Activated CD8-positive, alpha-beta memory T cell treated with anti-CD3 and anti-CD28 coated beads for 4 hours (primary cell): ENCODE measurements around the gene CCDC159.
A peak's percentile ranks its signal among the peaks of the same experiment; 100 is the strongest.
"Not testable (repeated sequence)": the region's sequence is repeated elsewhere in the genome, so short reads cannot be mapped to it uniquely, and the experiment has no call there.

ENCODE experiments used
- DNase-seq, 2 donors: peaks; one replicate each; pipeline ENCODE4 v3.0.0-alpha.2; 2020; ENCODE audit warnings: low read depth in 2 of 2

CCDC159 gene

DNA sequence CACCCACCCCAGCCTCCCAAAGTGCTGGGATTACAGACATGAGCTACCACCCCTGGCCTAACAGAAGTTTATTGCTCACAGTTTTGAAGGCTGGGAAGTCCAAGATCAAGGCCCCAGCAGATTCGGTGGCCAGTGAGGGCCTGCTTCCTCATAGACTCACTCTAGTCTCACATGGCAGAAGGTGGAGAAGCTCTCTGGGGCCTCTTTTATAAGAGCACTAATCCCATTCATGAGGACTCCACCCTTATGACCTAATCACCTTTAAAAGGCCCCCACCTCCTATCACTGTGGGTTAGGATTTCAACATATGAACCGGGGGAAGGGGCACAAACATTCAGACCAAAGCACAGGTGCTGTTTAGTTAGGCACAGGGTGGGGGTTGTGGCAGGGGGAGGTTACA is 21.2 kb downstream of the CCDC159 start:
- DNase-seq = no peak

GRCh38 chr19:11370744-11371143 is 24.4 kb downstream of the CCDC159 start:
- no peak for DNase-seq

DNA sequence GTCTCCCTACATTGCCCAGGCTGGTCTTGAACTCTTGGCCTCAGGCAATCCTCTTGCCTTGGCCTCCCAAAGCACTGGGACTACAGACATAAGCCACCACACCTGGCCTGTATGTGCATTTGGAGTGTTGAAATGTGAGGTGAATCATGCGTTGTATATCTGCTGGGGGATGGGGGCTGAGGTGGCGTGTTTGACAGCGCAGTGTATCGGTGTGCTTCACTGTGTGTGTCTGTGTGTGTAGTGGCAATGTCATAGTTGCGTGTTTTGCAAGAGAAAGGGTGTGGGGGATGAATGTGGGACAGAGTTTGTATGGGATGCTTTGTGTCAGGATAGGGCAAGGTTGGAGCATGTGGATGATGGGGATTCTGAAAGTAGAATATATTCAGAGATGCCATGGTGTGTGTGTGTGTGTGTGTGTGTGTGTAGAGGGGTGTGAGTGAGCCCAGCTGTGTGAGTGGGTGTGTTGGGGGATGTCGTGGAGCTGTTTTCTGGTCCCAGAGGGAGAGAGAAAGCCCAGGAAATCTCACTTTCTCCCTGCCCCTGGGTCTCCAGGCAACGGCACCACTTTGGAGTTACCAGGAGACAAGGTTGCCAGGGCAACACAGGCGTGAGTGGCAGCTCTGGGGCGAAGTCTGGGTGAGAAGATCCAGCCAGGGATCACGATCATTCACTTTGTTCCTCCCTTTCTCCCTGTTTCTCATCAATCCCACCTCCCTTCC is 27.0 kb downstream of the CCDC159 start:
- DNase-seq = no peak

DNA sequence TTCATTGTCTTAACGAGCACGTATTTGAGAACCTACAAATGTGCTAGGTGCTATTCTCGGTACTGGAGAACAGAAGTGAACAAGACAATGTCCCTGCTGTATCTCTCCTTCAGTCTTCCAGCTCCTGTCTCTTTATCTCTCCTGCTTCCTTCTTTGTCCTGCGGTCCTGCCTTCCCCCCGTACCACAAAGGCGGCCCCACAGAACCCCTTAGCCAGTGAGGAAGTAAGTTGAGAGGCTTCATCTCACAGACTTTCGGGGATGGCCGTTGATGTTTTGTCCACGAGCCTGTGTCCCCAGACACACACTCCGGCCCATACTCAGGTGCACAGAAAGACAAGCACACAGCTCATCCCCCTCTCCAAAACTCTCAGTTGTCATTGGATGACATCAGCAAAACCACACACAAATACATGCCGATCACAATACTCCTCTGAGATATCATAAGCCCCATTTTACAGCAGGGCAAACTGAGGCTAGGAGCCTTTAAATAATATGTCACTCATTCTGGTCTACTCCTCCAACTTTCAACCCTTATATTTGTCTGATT is 27.6 kb downstream of the CCDC159 start:
- DNase-seq = no peak

DNA sequence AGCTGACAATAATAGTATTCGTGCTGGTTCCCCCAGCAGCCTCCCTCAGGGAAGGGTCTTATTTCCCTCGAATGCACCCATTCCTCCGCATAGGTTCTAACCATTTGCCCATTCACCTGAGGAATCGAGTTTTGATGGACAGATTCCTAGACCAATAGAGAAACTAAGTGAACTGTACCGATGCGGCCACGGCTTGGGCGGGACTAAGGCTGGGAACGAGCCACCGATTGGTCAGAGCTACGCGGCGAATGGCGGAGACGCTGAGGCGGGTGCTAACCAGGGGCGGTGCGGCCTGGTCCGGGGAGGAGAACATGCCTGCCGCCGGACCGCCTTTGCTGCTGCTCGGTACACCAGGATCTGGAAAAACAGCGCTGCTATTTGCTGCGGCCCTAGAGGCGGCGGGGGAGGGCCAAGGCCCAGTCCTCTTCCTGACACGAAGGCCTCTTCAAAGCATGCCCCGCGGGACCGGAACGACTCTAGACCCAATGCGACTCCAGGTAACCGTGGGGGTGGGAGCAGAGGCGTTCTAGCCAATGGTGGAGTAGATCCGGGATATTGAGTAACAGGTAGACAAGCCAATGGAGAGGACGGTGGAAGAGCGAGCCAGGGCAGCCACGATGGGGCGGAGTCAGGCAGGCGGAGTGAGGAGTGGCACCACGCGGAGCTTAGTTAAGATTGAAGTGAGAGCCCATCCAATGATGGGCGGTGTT is 28.3 kb downstream of the CCDC159 start, which contains the start of gene SWSAP1:
TSS of gene SWSAP1 (plus strand) at position 234 of the 710 bp plus-strand sequence. CDS start at position 249, 15 bp downstream.
- peak; percentile 89 to 95 for DNase-seq

DNA sequence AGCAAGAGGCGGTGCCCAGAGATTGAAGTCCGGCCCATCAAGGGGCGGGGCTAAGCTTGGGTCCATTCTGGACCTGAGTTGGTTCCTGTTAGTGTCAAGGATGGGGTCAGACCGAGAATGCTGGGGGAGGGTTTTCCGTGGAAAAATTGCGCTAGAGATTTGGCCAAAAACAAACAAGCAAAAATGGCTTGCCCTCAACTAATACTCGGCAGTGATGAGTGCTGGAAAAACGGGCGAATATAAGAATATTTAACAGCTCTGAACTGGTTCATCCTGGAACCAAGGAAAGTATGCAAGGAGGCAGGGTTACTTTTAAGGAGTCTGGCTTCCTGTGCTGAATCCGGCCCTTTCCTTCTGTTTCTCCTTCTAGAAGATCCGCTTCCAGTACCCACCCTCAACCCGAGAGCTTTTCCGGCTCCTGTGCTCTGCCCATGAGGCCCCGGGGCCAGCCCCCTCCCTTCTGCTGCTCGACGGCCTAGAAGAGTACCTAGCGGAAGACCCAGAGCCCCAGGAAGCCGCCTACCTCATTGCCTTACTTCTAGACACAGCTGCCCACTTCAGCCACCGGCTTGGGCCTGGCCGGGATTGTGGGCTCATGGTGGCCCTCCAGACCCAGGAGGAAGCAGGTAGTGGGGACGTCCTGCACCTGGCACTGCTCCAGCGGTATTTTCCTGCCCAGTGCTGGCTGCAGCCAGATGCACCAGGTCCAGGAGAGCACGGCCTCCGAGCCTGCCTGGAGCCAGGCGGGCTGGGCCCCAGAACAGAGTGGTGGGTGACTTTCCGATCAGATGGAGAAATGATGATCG is 29.0 kb downstream of the CCDC159 start:
- peak; percentile 35 to 51 for DNase-seq

DNA sequence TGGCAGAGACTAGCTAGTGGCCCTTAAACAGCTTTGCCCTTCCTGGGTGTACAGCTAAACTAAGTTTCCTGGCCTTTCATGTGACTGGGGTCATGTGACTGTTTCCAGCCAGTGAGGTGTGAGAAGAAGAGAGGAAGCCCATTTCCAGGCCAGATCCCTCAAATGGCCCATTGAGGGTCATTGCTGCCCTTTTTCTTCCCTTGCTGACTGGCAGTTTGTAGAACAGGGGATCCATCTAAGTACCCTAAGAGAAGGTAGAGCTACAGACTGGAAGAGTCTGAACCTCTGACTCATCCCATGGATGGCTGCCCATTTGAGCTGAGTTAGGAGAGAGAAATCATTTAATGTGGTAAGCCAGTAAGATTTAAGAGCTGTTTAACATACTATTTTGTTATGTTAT is 30.9 kb downstream of the CCDC159 start:
- no peak for DNase-seq

DNA sequence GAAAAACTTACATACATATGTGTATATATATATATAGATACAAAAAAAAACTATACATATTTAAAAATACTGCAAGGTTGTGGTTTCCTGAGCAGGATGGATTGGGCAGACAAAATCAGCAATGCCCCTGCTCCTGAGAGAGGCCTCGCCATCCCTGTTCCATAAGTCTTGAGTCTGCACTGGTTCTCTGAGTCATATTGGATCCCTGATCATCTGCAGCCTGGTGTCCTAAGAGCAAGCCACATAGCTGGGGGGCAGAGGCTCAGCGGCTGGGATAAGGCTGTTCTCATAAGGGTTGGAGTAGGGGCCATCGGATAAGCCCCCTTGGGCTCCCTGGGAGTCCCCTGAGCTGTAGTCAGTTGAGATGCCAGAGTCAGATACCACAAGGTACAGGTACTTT is 31.4 kb downstream of the CCDC159 start:
- DNase-seq = no peak

GRCh38 chr19:11378319-11379189 is 32.2 kb downstream of the CCDC159 start:
- DNase-seq = no peak

DNA sequence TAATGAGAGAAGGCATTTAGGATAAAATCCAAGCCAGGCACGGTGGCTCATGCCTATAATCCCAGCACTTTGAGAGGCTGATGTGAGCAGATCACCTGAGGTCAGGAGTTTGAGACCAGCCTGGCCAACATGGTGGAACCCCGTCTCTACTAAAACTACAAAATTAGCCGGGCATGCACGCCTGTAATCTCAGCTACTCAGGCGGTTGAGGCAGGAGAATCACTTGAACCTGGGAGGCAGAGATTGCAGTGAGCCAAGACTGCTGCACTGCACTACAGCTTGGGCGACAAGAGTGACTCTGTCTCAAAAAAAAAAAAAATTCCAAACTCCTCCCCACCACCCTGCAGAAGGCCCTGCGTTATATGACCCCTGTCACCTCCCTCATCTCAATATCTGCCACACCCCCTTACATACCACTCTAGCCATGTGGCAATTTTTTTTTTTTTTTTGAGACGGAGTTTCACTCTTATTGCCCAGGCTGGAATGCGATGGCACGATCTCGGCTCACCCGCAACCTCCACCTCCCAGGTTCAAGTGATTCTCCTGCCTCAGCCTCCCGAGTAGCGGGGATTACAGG is 33.0 kb downstream of the CCDC159 start:
- not testable (repeated sequence) for DNase-seq

- DNase-seq = no peak
Measured at GRCh38 chr19:11379857-11380350, 33.6 kb downstream of the CCDC159 start.

DNA sequence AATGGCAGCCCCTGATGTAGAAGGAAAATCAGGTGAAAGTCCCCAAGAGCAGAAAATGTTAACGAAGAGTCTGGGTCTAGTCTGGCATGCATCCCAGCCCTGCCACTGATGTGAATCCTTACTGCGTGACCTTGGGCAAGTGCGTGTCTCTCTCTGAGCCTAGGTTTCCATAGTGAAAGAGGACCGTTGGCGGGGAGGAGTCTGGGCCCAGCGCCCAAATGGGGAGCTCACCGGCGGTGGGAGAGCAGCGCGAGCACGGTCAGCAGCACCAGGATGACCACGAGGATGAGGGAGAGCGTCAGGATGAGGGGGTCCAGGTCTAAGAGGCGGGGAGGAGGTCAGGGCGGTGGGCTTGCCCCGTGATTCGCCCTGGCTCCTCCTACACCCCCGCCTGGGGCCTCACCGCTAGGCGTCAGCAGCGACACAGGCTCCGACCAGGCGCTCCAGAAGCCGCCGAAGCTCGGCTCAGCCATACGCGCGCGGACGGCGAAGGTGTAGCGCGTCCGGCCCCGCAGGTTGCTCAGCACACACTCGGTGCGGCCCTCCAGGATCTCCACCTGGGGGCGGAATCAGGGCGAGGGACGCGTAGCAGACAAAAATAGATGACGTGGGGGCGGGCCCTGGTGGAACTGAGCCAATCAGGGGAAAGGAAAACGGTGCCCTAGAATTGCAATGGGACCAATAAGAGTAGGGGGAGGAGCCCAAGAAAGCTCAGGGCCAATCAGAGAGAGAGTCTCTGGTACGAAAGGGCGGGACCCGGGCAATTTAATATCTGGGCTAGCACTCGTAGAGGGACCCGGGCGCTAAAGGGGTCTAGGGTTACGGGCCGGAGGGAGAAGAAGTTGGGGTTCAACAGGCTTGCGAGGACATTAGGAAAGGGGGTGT is 34.6 kb downstream of the CCDC159 start:
- peak; percentile 89 to 93 for DNase-seq

- DNase-seq = no peak
Measured at GRCh38 chr19:11382898-11383705, 36.8 kb downstream of the CCDC159 start.

DNA sequence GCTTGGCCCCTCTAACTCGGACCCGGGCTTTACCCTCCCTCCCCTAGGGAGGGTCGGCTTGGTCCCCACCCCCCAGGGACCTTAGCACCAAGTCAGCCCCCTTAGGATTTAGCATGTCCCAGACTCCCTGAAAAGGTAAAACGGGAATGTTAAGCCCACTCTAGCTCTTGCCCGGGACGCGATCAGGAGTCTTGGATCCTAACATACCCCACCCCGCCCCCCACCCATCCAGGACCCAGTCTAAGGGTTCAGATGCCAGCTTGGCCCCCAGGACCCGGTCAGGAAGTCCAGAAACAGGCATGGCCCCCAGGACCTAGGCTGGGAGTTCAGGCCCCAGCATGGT is 37.4 kb downstream of the CCDC159 start:
- DNase-seq = no peak

DNA sequence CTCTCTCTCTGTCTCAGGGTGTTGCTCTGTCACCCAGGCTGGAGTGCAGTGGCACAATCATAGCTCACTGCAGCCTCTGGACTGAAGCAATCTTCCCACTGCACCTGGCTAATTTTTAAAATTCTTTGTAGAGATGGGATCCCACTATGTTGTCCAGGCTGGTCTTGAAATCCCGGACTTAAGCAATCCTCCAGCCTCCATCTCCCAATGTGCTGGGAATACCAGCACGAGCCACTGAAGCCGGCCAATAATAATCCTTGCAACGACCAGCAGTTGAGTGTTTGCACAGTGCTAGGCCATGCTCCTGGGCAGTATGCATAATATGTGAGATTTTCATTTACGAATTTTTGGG is 38.4 kb downstream of the CCDC159 start:
- DNase-seq = no peak

DNA sequence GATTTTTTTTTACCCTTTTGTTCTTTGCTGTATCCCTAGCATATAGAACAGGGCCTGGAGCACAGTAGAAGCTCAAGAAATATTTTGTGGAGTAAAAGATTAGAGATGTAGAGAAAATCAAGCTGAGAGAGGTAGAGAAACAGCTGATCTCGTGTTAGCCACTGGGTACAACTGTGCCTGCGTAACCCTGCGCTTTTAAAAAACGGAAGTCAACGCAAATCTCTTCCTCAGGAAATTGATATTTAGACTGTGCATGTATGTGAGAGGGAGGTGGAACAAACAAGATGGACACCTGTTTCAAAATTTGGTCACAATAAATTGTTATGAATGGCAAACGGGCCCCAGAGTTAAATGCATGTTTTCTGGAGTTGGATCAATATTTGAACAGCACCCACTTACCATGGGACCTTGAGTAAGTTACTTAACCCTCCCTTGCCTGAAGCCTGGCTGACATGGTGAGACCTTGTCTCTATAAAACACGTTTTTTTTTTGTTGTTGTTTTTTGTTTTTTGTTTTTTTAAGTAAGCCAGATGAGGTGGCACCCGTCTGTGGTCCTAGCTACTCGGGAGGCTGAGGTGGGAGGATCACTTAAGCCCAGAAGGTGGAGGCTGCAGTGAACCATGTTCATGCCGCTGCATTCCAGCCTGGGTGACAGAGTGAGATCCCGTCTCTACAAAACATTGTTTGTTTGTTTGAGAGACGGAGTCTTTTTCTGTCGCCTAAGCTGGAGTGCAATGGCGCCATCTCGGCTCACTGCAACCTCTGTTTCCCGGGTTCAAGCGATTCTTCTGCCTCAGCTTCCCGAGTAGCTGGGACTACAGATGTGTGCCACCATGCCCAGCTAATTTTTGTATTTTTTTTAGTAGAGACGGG is 41.1 kb downstream of the CCDC159 start:
- DNase-seq = no peak

DNA sequence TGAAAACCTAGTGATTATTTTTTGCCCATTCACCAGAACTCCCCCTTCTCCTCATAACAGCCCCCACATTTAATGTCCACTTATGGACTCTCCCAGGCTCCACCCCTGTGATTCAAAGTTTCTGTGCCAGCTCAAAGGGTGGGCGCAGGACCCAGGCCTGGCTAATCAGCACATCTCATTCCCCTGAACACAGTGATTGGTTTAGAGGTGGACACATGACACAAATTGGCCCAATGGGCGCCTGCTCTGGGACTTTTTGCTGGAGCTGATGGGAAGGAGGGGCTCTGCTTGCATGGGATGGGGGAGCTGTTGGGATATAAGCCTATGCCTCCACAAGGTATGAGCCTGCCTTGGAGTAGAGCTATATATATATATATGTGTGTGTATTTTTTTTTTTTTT is 44.0 kb downstream of the CCDC159 start:
- DNase-seq = no peak
